Naive thymus-derived CD4-positive, alpha-beta T cell (primary cell): ENCODE results near the gene SOX5. TPM values are rescaled to one million over a fixed set of nuclear protein-coding genes. Genes with fewer than 3 reads are reported as not detected.

Experiments used
- ATAC-seq: fragments of 150-1000 bp; cut with Tn5 transposase; 2 replicates; pipeline ENCODE4 v1.10.0; 2021; ENCODE audit warnings: mild to moderate bottlenecking, moderate library complexity
- CTCF ChIA-PET: fragments of 350-600 bp; sonication (Branson Sonifier 250); formaldehyde crosslinking; loops from one replicate; lab custom pipeline; 2021; ENCODE audit warnings: antibody characterized with exemption; lab: Charles Lee
- POLR2A ChIA-PET: fragments of 350-600 bp; sonication (Branson Sonifier 250); formaldehyde crosslinking; loops from one replicate; lab custom pipeline; 2021; ENCODE audit warnings: antibody characterized with exemption, inconsistent platforms; lab: Charles Lee
- DNase-seq, 9 donors: peaks; one replicate each; pipeline versions ENCODE4 v3.0.0 to v3.0.0-alpha.2; 2020 to 2022; ENCODE audit warnings: mixed read lengths in 1 of 9
- H3K27ac ChIP-seq: one replicate; pipeline ENCODE4 v1.7.0; 2013; ENCODE audit warnings: mild to moderate bottlenecking, low read depth, low read length, moderate library complexity
- H3K27me3 ChIP-seq, 2 donors: one replicate each; pipeline ENCODE4 v1.7.0; 2013; ENCODE audit warnings: low read length in 2 of 2, mild to moderate bottlenecking in 2 of 2, moderate library complexity in 2 of 2; ENCODE audit not compliant: control insufficient read depth in 2 of 2, insufficient read depth in 2 of 2
- H3K36me3 ChIP-seq, 3 experiments: 1 replicate in 2 of 3; 2 replicates in 1 of 3; pipeline ENCODE4 v1.7.0; 2013; ENCODE audit warnings: low read length in 3 of 3, mild to moderate bottlenecking in 3 of 3, moderate library complexity in 1 of 3; ENCODE audit not compliant: insufficient read depth in 3 of 3, control insufficient read depth in 2 of 3
- H3K4me1 ChIP-seq, 2 donors: one replicate each; pipeline ENCODE4 v1.7.0; 2013; ENCODE audit warnings: low read length in 2 of 2, mild to moderate bottlenecking in 2 of 2, moderate library complexity in 1 of 2; ENCODE audit not compliant: control insufficient read depth in 2 of 2, insufficient read depth in 2 of 2
- H3K4me3 ChIP-seq: 2 replicates; pipeline ENCODE4 v1.7.0; 2013; ENCODE audit warnings: mild to moderate bottlenecking, low read length
- H3K9me3 ChIP-seq, 3 experiments: 1 replicate in 2 of 3; 2 replicates in 1 of 3; pipeline ENCODE4 v1.7.0; 2013; ENCODE audit warnings: low read length in 3 of 3; ENCODE audit not compliant: control insufficient read depth in 2 of 3
- H3K27ac Mint-ChIP-seq, 9 donors: one replicate each; pipeline ENCODE4 v1.8.0; 2020 to 2022; ENCODE audit warnings: mixed read lengths in 9 of 9, mild to moderate bottlenecking in 8 of 9, moderate library complexity in 5 of 9, inconsistent platforms in 2 of 9
- H3K27me3 Mint-ChIP-seq, 5 donors: one replicate each; pipeline ENCODE4 v1.8.0; 2021 to 2022; ENCODE audit warnings: mixed read lengths in 5 of 5, mild to moderate bottlenecking in 1 of 5
- H3K36me3 Mint-ChIP-seq, 5 donors: one replicate each; pipeline ENCODE4 v1.8.0; 2020 to 2022; ENCODE audit warnings: mixed read lengths in 5 of 5, mild to moderate bottlenecking in 3 of 5, inconsistent platforms in 1 of 5
- H3K4me1 Mint-ChIP-seq, 7 donors: one replicate each; pipeline ENCODE4 v1.8.0; 2020 to 2022; ENCODE audit warnings: mixed read lengths in 7 of 7, mild to moderate bottlenecking in 3 of 7, inconsistent platforms in 1 of 7
- H3K4me3 Mint-ChIP-seq, 10 donors: one replicate each; pipeline ENCODE4 v1.8.0; 2020 to 2022; ENCODE audit warnings: mild to moderate bottlenecking in 10 of 10, mixed read lengths in 10 of 10, moderate library complexity in 6 of 10, inconsistent platforms in 2 of 10
- H3K9me3 Mint-ChIP-seq, 11 donors: one replicate each; pipeline ENCODE4 v1.8.0; 2020 to 2022; ENCODE audit warnings: mixed read lengths in 11 of 11, mild to moderate bottlenecking in 4 of 11, inconsistent platforms in 1 of 11, moderate library complexity in 1 of 11
- intact Hi-C, 2 donors: fragments of 100-400 bp; cut with micrococcal nuclease; formaldehyde crosslinking; loops; one replicate each; pipeline ENCODE4 v1.15.1; 2023
- polyA plus RNA-seq, 2 donors: library from polyadenylated mRNA; unstranded; fragments of 300-500 nt; fragmentation: Illumina TruSeq; gene quantifications; one replicate each; pipeline ENCODE4 v1.2.3, GENCODE V29; 2021
- total RNA-seq, 6 experiments: library from RNA in 5 of 6; stranded (reverse) in 5 of 6; gene quantifications; 1 replicate in 5 of 6; 2 replicates in 1 of 6; pipeline ENCODE4 v1.2.3 and lab custom pipeline; 2021 to 2026

The SOX5 gene
- total RNA-seq (under 1 TPM in 1 of 5 experiments, not detected in 4; 0.05 TPM), polyA plus RNA-seq (not detected), total RNA-seq (lab: John Stamatoyannopoulos, UW) (not detected)

DNA sequence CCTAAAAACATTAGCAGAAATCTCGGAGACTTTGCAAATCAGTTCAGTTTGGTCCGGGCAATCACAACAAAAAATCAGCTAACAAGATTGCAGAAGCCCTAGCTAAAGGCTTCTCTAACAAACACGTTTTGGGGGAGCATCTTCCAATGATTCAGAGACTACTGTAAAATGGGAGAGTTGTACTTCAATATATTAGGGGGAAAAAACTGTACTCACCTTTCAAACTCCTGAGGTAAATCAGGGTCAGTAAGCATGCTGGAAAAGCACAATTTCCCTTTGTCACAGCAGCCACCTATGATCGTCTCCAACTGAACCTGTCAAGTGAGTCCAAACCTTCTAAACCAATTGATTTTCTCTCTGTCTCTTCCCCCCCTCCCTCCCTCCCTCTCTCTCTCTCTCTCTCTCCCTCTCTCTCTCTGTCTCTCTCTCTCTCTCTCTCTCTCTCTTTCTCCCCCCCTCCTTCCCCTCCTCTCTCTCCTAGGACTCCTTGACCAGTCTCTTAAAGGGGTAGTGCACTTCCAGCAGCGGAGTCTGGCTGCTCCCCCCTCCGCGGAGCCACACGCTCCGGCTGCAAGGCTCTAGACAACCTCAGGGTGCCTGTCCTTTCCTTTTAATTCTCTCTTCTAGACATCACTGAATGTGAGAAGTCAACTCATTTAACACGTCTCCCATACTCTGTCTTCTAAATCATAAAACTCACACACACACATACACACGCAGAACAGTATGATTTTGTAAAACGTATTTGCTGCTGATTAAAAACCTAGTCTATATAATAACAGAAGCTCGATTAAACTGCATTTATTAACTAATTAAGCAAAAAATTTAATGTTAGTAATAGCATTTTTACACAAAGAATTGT lies at the start of gene SOX5:
SOX5 (minus strand) TSS at position 323 of the 862 bp plus-strand sequence; CDS start at position 254, 69 bp downstream.
- no peaks in the 10 kb centered on the region for H3K36me3 ChIP-seq
- no peaks in the 10 kb centered on the region for H3K4me1 ChIP-seq
- Mint-ChIP-seq H3K4me1 (no peaks in the 10 kb centered on the region), H3K27me3 (peaks cover 0 to 5% (median 0%) of the 10 kb centered on the region in 5 donors), H3K27ac (no peak within 1 kb of the TSS), H3K36me3 (no peaks in the 10 kb centered on the region), H3K4me3 (no peak within 1 kb of the TSS), H3K9me3 (no peaks in the 10 kb centered on the region)
- H3K4me3 ChIP-seq = no peak within 1 kb of the TSS
- intact Hi-C loops = no loop called here
- no peak for ATAC-seq
- POLR2A ChIA-PET = no interaction called here
- H3K9me3 ChIP-seq = no peaks in the 10 kb centered on the region
- no peak for DNase-seq
- H3K27me3 ChIP-seq = no peaks in the 10 kb centered on the region
- no peak within 1 kb of the TSS for H3K27ac ChIP-seq
- CTCF ChIA-PET = no interaction called here

DNA sequence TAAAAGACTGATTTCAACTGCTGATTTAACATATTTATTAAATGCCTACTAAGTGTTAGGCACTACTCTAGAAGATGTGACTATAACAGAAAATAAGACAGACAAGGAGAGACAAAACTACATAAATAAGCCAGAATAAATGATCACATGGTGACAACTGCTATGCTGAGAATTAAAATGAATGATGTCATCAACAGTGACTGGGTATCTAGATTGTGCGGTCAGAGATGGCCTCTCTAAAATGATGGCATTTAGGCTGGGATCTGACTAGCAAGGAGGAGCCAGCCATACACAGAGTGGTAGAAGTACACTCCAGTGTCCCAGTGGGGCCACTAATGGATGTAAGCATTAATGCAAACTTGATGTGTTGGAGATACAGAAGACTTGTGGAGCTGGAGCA lies 37.6 kb upstream of the SOX5 start:
- intact Hi-C loops = no loop called here
- POLR2A ChIA-PET = no interaction called here

DNA sequence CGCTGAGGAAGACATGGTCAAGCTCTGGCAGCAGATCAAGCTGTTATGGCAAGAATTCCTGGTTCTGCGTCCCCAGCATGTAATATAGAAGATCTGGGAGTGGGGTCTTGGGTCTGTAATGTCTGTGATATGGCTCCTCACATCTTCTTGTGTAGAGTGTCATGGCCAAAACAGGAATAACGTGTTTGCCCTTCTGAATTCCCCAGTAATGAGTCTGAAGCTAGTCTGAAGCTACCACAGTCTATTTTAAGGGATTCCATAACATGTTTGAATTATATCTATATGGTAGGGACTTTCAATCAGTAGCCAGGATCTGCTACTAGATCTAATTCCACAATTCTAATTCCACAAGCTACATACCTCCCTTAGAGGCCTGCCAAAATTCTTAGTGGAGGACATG lies 31.4 kb upstream of the SOX5 start:
- Mint-ChIP-seq H3K36me3 (no peaks in the 10 kb centered on the region), H3K27me3 (peaks cover 0 to 4% (median 0%) of the 10 kb centered on the region in 5 donors), H3K4me3 (no peak overlapping the region), H3K4me1 (no peaks in the 10 kb centered on the region), H3K9me3 (peaks cover 0 to 3% (median 0%) of the 10 kb centered on the region in 11 donors), H3K27ac (peak overlapping the region in 1 of 9 donors; percentile 22)
- Histone ChIP-seq H3K27ac (no peak overlapping the region), H3K36me3 (no peaks in the 10 kb centered on the region), H3K27me3 (no peaks in the 10 kb centered on the region), H3K4me1 (no peaks in the 10 kb centered on the region), H3K4me3 (no peak overlapping the region), H3K9me3 (no peaks in the 10 kb centered on the region)
- no peak for ATAC-seq
- DNase-seq = no peak
- ChIA-PET CTCF (no interaction called here), POLR2A (no interaction called here)
- intact Hi-C loops = no loop called here

More for the DNA sequence above, 37.6 kb upstream of the SOX5 start:
- H3K27me3 ChIP-seq = no peaks in the 10 kb centered on the region
- Mint-ChIP-seq H3K36me3 (no peaks in the 10 kb centered on the region), H3K27me3 (peaks cover 0 to 1% (median 0%) of the 10 kb centered on the region in 5 donors), H3K27ac (no peak overlapping the region), H3K4me1 (no peaks in the 10 kb centered on the region), H3K4me3 (no peak overlapping the region), H3K9me3 (peaks cover 0 to 21% (median 1%) of the 10 kb centered on the region in 11 donors)
- H3K27ac ChIP-seq = no peak overlapping the region
- H3K4me3 ChIP-seq = no peak overlapping the region
- ATAC-seq (no peak), DNase-seq (no peak)
- CTCF ChIA-PET = no interaction called here
- no peaks in the 10 kb centered on the region for H3K9me3 ChIP-seq
- no peaks in the 10 kb centered on the region for H3K36me3 ChIP-seq
- H3K4me1 ChIP-seq = no peaks in the 10 kb centered on the region

DNA sequence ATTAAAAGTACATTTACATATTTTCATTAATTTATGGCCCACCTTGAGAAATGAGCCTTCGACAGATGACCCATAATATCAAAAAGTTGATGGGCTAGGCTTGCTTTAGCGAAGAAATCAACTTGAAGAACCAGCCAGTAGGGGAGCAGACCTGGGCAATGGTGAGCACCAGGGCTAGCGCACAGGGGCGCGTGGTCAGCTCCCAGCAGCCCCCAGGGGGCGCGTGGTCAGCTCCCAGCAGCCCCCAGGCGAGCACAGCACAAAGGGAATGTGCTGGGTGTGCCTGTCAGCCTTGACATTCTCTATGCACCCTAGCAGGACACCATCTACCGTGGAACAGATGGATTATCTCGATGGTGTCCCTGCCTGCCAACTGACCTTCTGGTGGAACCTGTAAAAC lies 15.3 kb upstream of the SOX5 start:
- Mint-ChIP-seq H3K36me3 (no peaks in the 10 kb centered on the region), H3K27ac (no peak overlapping the region), H3K4me3 (no peak overlapping the region), H3K27me3 (no peaks in the 10 kb centered on the region), H3K9me3 (peaks cover 0 to 9% (median 0%) of the 10 kb centered on the region in 11 donors), H3K4me1 (no peaks in the 10 kb centered on the region)
- Histone ChIP-seq H3K27ac (no peak overlapping the region), H3K36me3 (no peaks in the 10 kb centered on the region), H3K9me3 (no peaks in the 10 kb centered on the region), H3K27me3 (no peaks in the 10 kb centered on the region), H3K4me1 (no peaks in the 10 kb centered on the region), H3K4me3 (no peak overlapping the region)
- ChIA-PET POLR2A (no interaction called here), CTCF (no interaction called here)
- intact Hi-C loops = no loop called here
- ATAC-seq (no peak), DNase-seq (no peak)

DNA sequence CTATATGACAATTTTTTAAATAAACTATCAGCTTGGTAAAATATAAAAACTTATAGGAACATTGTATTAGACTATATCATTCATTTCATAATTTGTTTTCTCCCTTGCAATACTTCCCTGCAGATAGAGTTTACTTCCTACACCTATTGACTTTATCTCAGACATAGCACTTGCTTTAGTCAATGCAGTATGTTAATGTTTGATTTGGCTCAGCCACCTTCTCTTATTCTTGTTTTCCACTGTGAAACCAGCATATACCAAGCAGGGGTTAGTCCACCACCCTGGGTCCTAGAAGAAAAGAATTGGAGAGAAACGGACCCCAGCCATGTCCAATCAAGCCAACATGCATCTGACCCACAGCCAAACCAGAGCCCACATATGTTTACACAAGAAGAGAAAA lies 10.4 kb upstream of the SOX5 start:
- ATAC-seq (no peak), DNase-seq (no peak)
- no peaks in the 10 kb centered on the region for H3K36me3 ChIP-seq
- Mint-ChIP-seq H3K4me1 (no peaks in the 10 kb centered on the region), H3K27me3 (no peaks in the 10 kb centered on the region), H3K4me3 (no peak overlapping the region), H3K36me3 (no peaks in the 10 kb centered on the region), H3K27ac (no peak overlapping the region), H3K9me3 (peaks cover 0 to 3% (median 0%) of the 10 kb centered on the region in 11 donors)
- CTCF ChIA-PET = no interaction called here
- no peaks in the 10 kb centered on the region for H3K27me3 ChIP-seq
- H3K4me1 ChIP-seq = no peaks in the 10 kb centered on the region
- no peak overlapping the region for H3K27ac ChIP-seq
- intact Hi-C loops = no loop called here
- no peaks in the 10 kb centered on the region for H3K9me3 ChIP-seq
- POLR2A ChIA-PET = no interaction called here
- no peak overlapping the region for H3K4me3 ChIP-seq

DNA sequence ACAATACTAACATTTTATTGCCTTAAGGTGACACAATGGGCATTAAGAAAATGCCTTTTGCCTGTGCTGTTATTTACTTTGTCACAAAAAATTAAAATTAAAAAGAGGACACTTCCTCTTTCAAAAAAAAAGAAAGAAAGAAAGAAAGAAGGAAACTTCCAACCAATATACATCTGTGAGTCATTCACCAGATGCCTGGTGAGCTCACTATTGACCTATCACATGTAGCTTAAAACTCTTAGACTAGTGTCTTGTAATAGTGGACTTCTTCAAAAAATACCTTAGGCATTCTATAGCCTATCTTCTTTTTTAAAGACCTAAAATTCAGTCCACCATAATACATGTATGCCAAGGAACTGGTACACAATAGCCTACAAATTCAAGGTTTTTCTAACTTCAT lies 4.9 kb upstream of the SOX5 start:
- no peak overlapping the region for H3K4me3 Mint-ChIP-seq
- no peak overlapping the region for H3K27ac Mint-ChIP-seq
- H3K9me3 Mint-ChIP-seq = peaks cover 0 to 3% (median 0%) of the 10 kb centered on the region in 11 donors
- no peaks in the 10 kb centered on the region for H3K27me3 ChIP-seq
- ATAC-seq = no peak
- peaks cover 0 to 3% (median 0%) of the 10 kb centered on the region in 5 donors for H3K27me3 Mint-ChIP-seq
- H3K4me1 Mint-ChIP-seq = no peaks in the 10 kb centered on the region
- POLR2A ChIA-PET = no interaction called here
- intact Hi-C loops = no loop called here
- no peaks in the 10 kb centered on the region for H3K36me3 ChIP-seq
- CTCF ChIA-PET = no interaction called here
- no peaks in the 10 kb centered on the region for H3K9me3 ChIP-seq
- H3K4me1 ChIP-seq = no peaks in the 10 kb centered on the region
- H3K27ac ChIP-seq = no peak overlapping the region
- no peaks in the 10 kb centered on the region for H3K36me3 Mint-ChIP-seq
- DNase-seq = no peak
- no peak overlapping the region for H3K4me3 ChIP-seq

DNA sequence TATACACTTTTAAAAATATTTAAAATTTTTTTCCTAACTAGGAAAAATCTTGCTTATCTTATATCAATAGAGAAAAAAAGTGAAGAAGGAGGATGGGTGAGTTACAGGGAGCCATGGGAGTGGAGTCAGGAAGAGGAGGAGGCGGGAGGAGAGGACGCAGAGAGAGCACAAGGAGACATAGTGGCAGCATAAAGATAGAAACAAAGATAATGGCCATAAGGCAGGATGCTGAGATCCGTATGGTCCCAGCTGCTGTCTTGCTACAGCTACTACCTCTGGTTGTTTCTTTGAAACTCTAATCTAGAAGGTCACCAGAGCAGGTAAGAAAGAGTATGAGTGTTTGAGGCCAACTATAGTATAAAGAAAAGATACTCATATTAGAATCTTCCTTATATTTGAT lies 2.6 kb upstream of the SOX5 start:
- intact Hi-C loops = no loop called here
- Mint-ChIP-seq H3K36me3 (no peaks in the 10 kb centered on the region), H3K9me3 (peaks cover 0 to 3% (median 0%) of the 10 kb centered on the region in 11 donors)

More for the DNA sequence above, 2.6 kb upstream of the SOX5 start:
- Histone ChIP-seq H3K9me3 (no peaks in the 10 kb centered on the region), H3K36me3 (no peaks in the 10 kb centered on the region), H3K4me3 (no peak overlapping the region), H3K27ac (no peak overlapping the region), H3K4me1 (no peaks in the 10 kb centered on the region), H3K27me3 (no peaks in the 10 kb centered on the region)
- ChIA-PET POLR2A (no interaction called here), CTCF (no interaction called here)
- no peak overlapping the region for H3K27ac Mint-ChIP-seq
- no peaks in the 10 kb centered on the region for H3K4me1 Mint-ChIP-seq
- DNase-seq = no peak
- peaks cover 0 to 5% (median 0%) of the 10 kb centered on the region in 5 donors for H3K27me3 Mint-ChIP-seq
- ATAC-seq = no peak
- H3K4me3 Mint-ChIP-seq = no peak overlapping the region
